HepG2 (cell line): ENCODE results near the gene CTDSP1. TPM values are rescaled to one million over a fixed set of nuclear protein-coding genes. Genes with fewer than 3 reads are reported as not detected.

Source experiments
- ATAC-seq: fragments of 200-7000 bp; cut with Tn5 transposase; 3 replicates; pipeline ENCODE4 v1.9.1; 2020; ENCODE audit warnings: mild to moderate bottlenecking, moderate library complexity
- BruUV-seq: library from RNA; stranded (reverse); fragments of 400-500 nt; replicated peaks from 2 replicates; lab custom pipeline; 2021; lab: Mats Ljungman, UMichigan
- CTCF ChIA-PET: fragments of 300-600 bp; formaldehyde crosslinking; extraction: SDS; loops from one replicate; lab custom pipeline; 2021; ENCODE audit warnings: low total read pairs, inconsistent platforms, low intra/inter-chr PET ratio; lab: Yijun Ruan, JAX
- POLR2A ChIA-PET: fragments of 350-600 bp; sonication (Branson Sonifier 250); formaldehyde crosslinking; loops from one replicate; lab custom pipeline; 2020; ENCODE audit warnings: antibody characterized with exemption, inconsistent platforms; lab: Yijun Ruan, JAX
- DNase-seq: peaks from one replicate; pipeline ENCODE4 v3.0.0-alpha.2; 2015; ENCODE audit warnings: low spot score
- FAIRE-seq: peaks from 3 replicates; lab custom pipeline; 2011; peaks lifted over from hg19 to GRCh38; lab: Jason Lieb, UNC
- H2AFZ ChIP-seq: one replicate; pipeline ENCODE4 v1.6.1; 2011; ENCODE audit warnings: low read length, inconsistent platforms
- H3K27ac ChIP-seq: fragments of 300-600 bp; 3 replicates; pipeline ENCODE4 v1.8.0; 2011; ENCODE audit warnings: mixed run types, mild to moderate bottlenecking, mixed read lengths, low read length, inconsistent platforms; ENCODE audit not compliant: insufficient read depth; ENCODE audit errors: extremely low read length
- H3K27me3 ChIP-seq, 2 experiments: fragments of 200-600 bp in 1 of 2; 2 replicates in 1 of 2; 3 replicates in 1 of 2; pipeline versions ENCODE4 v1.6.0 to v1.8.0; 2011; ENCODE audit warnings: low read length in 2 of 2, mild to moderate bottlenecking in 2 of 2, moderate library complexity in 2 of 2, inconsistent platforms in 1 of 2; ENCODE audit not compliant: insufficient read depth in 2 of 2, control insufficient read depth in 1 of 2
- H3K36me3 ChIP-seq, 2 experiments: fragments of 200-600 bp in 1 of 2; replicated peaks in 1 of 2; 2 replicates in 1 of 2; 3 replicates in 1 of 2; pipeline versions ENCODE4 v1.5.1 to v1.8.0; 2011; ENCODE audit warnings: low read length in 2 of 2, inconsistent platforms in 1 of 2; ENCODE audit not compliant: insufficient read depth in 2 of 2, control insufficient read depth in 1 of 2
- H3K4me1 ChIP-seq: 2 replicates; pipeline ENCODE4 v1.5.1; 2012; ENCODE audit warnings: low read length, inconsistent platforms; ENCODE audit not compliant: insufficient read depth
- H3K4me2 ChIP-seq: 2 replicates; pipeline ENCODE4 v1.6.0; 2011; ENCODE audit warnings: low read depth, low read length, inconsistent platforms
- H3K4me3 ChIP-seq, 3 experiments: fragments of 200-600 bp in 1 of 3; sonication (generic), shearing (Covaris generic) in 1 of 3; replicated peaks in 1 of 3; 2 replicates each; pipeline ENCODE4 v1.5.1; 2011 to 2016; ENCODE audit warnings: low read length in 3 of 3, inconsistent platforms in 2 of 3, low read depth in 2 of 3, mild to moderate bottlenecking in 2 of 3, control low read depth in 1 of 3, mixed read lengths in 1 of 3; ENCODE audit not compliant: insufficient read depth in 1 of 3
- H3K79me2 ChIP-seq: one replicate; pipeline ENCODE4 v1.6.1; 2011; ENCODE audit warnings: low read length, inconsistent platforms; ENCODE audit not compliant: insufficient read depth
- H3K9ac ChIP-seq: 2 replicates; pipeline ENCODE4 v1.6.0; 2011; ENCODE audit warnings: mild to moderate bottlenecking, low read depth, low read length, inconsistent platforms; ENCODE audit not compliant: insufficient read depth
- H3K9me3 ChIP-seq: 2 replicates; pipeline ENCODE4 v1.5.1; 2012; ENCODE audit warnings: mild to moderate bottlenecking, low read length
- H4K20me1 ChIP-seq: 2 replicates; pipeline ENCODE4 v1.6.0; 2011; ENCODE audit warnings: inconsistent platforms, mild to moderate bottlenecking, low read length, moderate library complexity; ENCODE audit not compliant: insufficient read depth
- HNF4A ChIP-seq: sonication (generic); formaldehyde crosslinking; IDR thresholded peaks from 2 replicates; pipeline ENCODE4 v1.4.0; 2020; ENCODE audit warnings: missing genetic modification reagents
- NR2F1 ChIP-seq, 2 experiments: fragments of 450-650 bp in 1 of 2; formaldehyde crosslinking in 1 of 2; IDR thresholded peaks; 2 replicates each; pipeline versions ENCODE4 v1.5.0 to v1.6.1; 2016 to 2020; ENCODE audit warnings: mild to moderate bottlenecking in 1 of 2, missing compliant biosample characterization in 1 of 2, missing genetic modification reagents in 1 of 2, moderate library complexity in 1 of 2
- ZHX2 ChIP-seq, 2 experiments: sonication (generic) in 1 of 2; formaldehyde crosslinking in 1 of 2; IDR thresholded peaks; 2 replicates each; pipeline versions ENCODE4 v1.6.1 to v1.9.0; 2014 to 2022; ENCODE audit warnings: antibody characterized with exemption in 1 of 2, borderline replicate concordance in 1 of 2, inconsistent platforms in 1 of 2, low read depth in 1 of 2, missing genetic modification reagents in 1 of 2
- in situ Hi-C: cut with HindIII; loops from 2 replicates; pipeline ENCODE4 v1.10.0; 2017; ENCODE audit warnings: low pct_unique_long_range_greater_than_20kb; ENCODE audit not compliant: extremely low pct_ligation_motif_present
- intact Hi-C: fragments of 100-400 bp; cut with micrococcal nuclease; formaldehyde crosslinking; loops from one replicate; pipeline ENCODE4 v1.10.0; 2022; ENCODE audit not compliant: unreplicated experiment
- polyA plus RNA-seq, 8 experiments: library from polyadenylated mRNA; depleted of rRNA in 3 of 8; stranded (reverse) in 7 of 8; unstranded in 1 of 8; fragments of >200 nt; fragmentation: Illumina TruSeq in 4 of 8; extraction: Trizol in 4 of 8; gene quantifications; 2 replicates each; pipeline versions ENCODE4 v1.2.1 to v1.2.3, GENCODE V29; 2011 to 2016; ENCODE audit warnings: low read depth in 4 of 8, missing spikeins in 1 of 8, mixed read lengths in 1 of 8; ENCODE audit not compliant: insufficient read depth in 1 of 8
- total RNA-seq, 5 experiments: library from RNA; depleted of rRNA; stranded (reverse); fragments of >200 nt; fragmentation: Illumina TruSeq; extraction: Trizol; gene quantifications; 2 replicates each; pipeline ENCODE4 v1.2.3, GENCODE V29; 2016; ENCODE audit warnings: low read depth in 1 of 5
- TF ChIP-seq, protein P1 (sequence below): fragments of 450-650 bp; IDR thresholded peaks from 2 replicates; pipeline ENCODE4 v1.6.1; 2016

Gene CTDSP1
- total and polyA plus RNA-seq, 2 of the 13 experiments (the other 11 are each of a cell fraction or from before 2014, with no cell fraction given), result 91.0 to 268 TPM

GRCh38 chr2:218371983-218372350 lies 27.7 kb upstream of the CTDSP1 start:
- peaks cover under 1 to 2% of the 10 kb centered on the region in 2 experiments; a peak in 1 of 5 replicates for H3K27me3 ChIP-seq
- H3K9me3 ChIP-seq, result no peaks in the 10 kb centered on the region
- no peak overlapping the region for H3K4me3 ChIP-seq
- H3K9ac ChIP-seq, result no peak overlapping the region
- intact Hi-C loops (no loop called here), in situ Hi-C loops (no loop called here)
- DNase-seq, result peak; percentile 41
- no peak overlapping the region for H3K27ac ChIP-seq
- peaks cover 49% of the 10 kb centered on the region for H3K4me1 ChIP-seq
- no peaks in the 10 kb centered on the region for H4K20me1 ChIP-seq
- peak; percentile 59 for ATAC-seq
- TF ChIP-seq, protein P1, sequence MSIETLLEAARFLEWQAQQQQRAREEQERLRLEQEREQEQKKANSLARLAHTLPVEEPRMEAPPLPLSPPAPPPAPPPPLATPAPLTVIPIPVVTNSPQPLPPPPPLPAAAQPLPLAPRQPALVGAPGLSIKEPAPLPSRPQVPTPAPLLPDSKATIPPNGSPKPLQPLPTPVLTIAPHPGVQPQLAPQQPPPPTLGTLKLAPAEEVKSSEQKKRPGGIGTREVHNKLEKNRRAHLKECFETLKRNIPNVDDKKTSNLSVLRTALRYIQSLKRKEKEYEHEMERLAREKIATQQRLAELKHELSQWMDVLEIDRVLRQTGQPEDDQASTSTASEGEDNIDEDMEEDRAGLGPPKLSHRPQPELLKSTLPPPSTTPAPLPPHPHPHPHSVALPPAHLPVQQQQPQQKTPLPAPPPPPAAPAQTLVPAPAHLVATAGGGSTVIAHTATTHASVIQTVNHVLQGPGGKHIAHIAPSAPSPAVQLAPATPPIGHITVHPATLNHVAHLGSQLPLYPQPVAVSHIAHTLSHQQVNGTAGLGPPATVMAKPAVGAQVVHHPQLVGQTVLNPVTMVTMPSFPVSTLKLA, result no peak
- no peak for TF ChIP-seq ZHX2 (IDR thresholded peaks at IDR 0.05; ENCODE audit: low read depth)
- TF ChIP-seq ZHX2 (CRISPR knock-in tag; IDR thresholded peaks at IDR 0.05; ENCODE audit: borderline replicate concordance), result no peak
- 0 out of 4 replicates have a peak, but pooled peaks of 1 of the 2 experiments have one; percentile 18 for TF ChIP-seq NR2F1 (CRISPR knock-in tag; IDR thresholded peaks at IDR 0.05)
- 0 out of 2 replicates have a peak, but pooled peaks have one; percentile 12 for TF ChIP-seq HNF4A
- FAIRE-seq, result peak; percentile 23
- ChIA-PET POLR2A (no interaction called here), CTCF (no interaction called here)
- no peak overlapping the region for H2AFZ ChIP-seq
- no peak overlapping the region for H3K4me2 ChIP-seq
- H3K79me2 ChIP-seq, result no peaks in the 10 kb centered on the region
- no peaks in the 10 kb centered on the region for H3K36me3 ChIP-seq
- BruUV-seq, result no TSS peak
